Stimulated activated CD8-positive, alpha-beta memory T cell treated with anti-CD3 and anti-CD28 coated beads, Interleukin-4, amount 100 ng/mL, for 4 hours (primary cell): ENCODE data around the gene OTOGL.

Source experiments
- DNase-seq, 2 donors: peaks; one replicate each; pipeline ENCODE4 v3.0.0-alpha.2; 2020; ENCODE audit warnings: low read depth in 2 of 2, low spot score in 1 of 2

Gene OTOGL

GRCh38 chr12:80359703-80360102, 260.4 kb downstream of the OTOGL start:
- DNase-seq: no peak

GRCh38 chr12:80364056-80364455, 264.7 kb downstream of the OTOGL start:
- DNase-seq: no peak

DNA sequence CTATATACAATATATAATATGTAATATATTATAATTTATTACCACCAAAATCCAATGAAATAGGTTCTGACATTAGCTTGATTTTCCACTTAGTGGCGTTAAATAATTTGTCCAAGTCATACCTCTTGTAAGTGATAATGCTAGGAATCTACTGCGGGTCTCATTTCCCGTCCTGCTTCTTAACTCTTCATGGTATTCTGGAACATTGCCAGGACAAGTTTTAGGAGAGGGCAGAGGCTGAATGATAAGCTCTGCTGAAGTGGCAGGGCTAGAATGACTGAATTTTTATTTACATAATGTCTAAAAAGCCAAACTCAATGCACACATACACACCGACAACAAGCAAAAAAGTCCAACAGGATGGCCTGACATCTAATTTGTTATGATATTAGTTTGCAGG, 274.3 kb downstream of the OTOGL start:
- no peak for DNase-seq

DNA sequence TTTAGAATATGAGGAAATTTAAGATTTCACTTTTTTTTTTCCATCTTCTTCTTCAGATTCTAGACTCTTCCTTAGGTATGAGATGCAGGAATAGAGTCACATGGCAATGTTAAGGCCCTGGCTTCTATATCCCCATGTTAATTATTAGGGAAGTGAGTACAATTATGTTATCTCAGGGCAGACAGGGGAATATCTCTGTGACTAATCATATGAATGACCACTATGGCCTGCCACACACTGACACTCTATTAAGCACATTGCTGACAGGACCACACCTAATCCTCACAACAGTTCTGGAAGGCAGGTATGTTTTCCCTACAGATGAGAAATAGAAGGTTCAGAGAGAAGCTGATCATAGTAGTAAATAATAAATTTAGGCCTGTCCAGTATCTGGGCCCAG, 275.3 kb downstream of the OTOGL start:
- DNase-seq: no peak

- DNase-seq: no peak
Measured at GRCh38 chr12:80377140-80377794, 277.9 kb downstream of the OTOGL start.

- DNase-seq: no peak
Measured at GRCh38 chr12:80381121-80381520, 281.8 kb downstream of the OTOGL start.

- no peak for DNase-seq
Measured at GRCh38 chr12:80382254-80382653, 282.9 kb downstream of the OTOGL start.

DNA sequence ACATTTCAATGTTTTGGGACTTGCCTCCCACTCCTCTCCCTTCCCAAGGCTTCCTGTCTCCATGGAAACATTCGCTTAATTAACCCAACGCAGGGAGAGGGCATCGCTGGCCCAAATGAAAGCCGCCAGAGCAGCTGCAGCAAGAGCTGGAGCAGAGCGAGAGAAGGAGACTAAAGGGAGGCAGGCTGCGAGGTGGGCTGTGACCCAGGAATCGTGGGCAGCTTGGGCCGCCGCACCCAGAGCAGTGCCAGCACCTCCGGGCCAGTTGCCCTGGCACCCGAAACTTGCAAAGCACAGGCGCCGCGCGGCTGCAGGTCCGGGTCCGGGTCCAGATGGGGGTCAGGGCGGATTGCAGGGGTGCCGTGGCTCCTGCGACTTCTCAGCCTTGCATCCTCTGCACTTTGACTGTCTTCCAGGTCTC, 301.2 kb downstream of the OTOGL start:
- no peak for DNase-seq

DNA sequence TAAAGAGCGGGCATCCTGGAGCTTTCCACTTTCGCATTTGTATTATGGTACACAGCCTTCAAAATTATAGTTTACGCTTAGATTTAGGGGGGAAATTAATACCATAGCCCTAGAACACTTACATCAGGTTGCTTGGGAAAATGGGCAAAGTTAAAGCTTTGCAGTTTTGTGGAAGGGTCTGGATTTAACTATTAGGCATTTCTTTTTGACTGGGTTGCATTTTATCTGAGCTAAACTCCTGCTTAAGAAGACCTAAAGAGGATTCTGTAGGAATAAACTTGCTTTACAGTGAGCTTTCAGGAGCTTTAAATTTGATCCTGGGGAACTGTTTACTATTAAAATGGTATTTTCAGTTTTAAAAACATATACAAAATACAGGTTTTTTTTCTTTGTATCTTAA, 301.9 kb downstream of the OTOGL start:
- no peak for DNase-seq

GRCh38 chr12:80404629-80405028, 305.3 kb downstream of the OTOGL start:
- no peak for DNase-seq

GRCh38 chr12:80406253-80406652, 306.9 kb downstream of the OTOGL start:
- DNase-seq: no peak

DNA sequence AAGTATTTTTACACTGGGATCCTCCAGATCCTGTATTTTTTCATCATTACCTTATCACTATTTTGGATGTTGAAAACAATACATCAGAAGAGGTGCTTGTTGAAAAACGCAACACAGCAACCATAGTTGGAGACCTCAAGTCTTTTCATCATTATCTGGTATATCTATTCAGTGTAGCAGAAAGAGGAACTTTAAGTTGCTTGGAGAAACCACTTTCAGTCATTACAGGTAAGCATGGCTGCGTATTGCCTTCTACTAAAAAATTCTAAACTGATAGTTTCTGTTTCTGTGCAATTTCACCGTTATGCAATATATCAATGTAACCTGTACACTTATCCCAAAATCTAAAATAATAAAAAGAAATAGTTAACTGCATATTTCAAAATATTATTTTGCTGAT, 312.4 kb downstream of the OTOGL start:
- no peak for DNase-seq

DNA sequence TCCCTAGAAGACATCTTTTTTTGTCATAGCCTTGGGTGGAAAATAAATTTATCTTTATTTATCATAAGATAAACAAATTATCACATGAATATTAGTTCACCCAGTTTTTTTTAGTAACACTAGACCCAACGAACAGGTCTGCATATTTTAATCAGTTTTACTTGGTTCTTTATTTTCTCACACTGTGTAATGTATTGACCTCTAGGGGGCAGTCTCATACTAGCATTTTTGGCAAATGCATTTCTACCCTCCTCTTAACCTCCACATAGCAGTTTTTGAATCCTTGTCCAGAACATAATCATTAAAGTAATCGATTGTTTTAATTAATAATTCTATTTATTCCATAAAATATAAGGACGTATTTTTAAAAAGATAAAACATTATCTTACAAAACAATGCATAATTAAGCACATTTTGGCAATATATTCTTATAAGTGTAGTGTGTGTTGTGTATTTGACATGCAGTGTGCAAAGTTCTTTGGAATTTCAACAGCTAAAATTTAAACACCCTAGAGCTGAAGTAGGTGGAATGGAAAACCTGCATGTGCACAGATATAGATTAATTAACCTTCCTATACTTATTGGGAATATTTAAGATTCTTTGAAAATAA, 313.1 kb downstream of the OTOGL start:
- DNase-seq: no peak

- DNase-seq: no peak
Measured at GRCh38 chr12:80413462-80413861, 314.1 kb downstream of the OTOGL start.

- DNase-seq: no peak
Measured at GRCh38 chr12:80415466-80415865, 316.1 kb downstream of the OTOGL start.

DNA sequence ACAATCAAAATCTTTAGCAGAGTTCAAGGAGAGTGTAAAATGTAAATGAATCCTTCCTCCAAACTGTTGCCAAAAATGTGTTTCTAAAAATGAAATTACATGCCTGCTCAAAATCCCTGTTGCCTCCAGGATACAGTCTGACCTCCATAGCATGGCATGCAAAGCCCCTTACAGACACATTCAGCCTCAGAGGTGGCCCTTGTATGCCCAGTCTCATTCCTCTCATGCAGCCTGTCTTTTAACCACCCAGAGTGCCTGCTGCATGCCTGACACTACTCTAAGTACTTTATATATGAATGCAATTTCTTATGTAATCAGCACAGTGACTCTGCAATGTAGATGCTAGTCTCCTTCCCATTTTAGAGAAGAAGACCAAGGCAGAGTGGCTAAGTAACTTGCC, 320.3 kb downstream of the OTOGL start:
- no peak for DNase-seq

DNA sequence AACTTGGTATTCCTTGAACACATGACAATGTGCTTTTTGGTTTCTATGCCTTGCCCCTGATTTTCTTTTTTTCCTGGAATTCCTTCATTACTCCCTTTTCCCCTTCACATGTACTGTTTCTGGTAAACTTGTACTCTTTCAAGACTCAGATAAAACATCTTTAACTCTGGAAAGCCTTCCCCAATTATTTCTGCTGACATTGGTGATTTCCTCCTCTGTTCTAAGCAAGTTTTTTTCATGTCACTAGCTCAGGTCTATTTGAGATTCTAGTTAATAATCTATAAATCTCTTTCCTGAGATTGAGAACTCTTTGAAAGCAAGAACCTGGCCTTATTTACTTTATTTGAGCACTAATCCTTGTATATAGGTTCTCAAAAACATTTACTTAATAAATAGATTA, 320.7 kb downstream of the OTOGL start:
- no peak for DNase-seq

DNA sequence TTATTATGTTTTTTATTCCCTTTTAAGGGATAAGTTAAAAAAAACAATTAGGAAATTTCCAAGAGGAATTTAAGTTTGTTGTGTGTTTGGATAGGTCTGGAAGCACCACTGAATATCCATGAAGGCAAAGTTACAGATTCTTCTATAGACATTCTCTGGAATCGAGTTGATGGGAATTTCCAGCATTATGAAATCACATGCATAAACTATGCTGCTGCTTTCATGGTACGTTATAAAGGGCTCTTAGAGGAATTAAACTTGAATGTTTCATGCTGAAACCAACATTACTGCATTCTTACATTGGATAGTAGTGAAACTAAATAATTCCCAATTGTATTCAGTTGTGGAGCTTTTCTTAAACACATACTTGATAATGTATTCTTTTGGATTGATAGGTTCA, 323.2 kb downstream of the OTOGL start:
- no peak for DNase-seq
